GM12864 (cell line): ENCODE results near the gene KLF1.

Experiments used
- DNase-seq: peaks from one replicate; pipeline ENCODE4 v3.0.0-alpha.2; 2011; ENCODE audit warnings: low read depth
- H3K4me3 ChIP-seq: 2 replicates; pipeline ENCODE4 v1.5.1; 2011; ENCODE audit warnings: mild to moderate bottlenecking, low read depth, low read length, control low read depth
- TF ChIP-seq, protein P1 (sequence below): IDR thresholded peaks from 2 replicates; pipeline ENCODE4 v1.5.1; 2011; ENCODE audit warnings: low read depth, mild to moderate bottlenecking, moderate library complexity, low read length, control low read depth, inconsistent platforms; ENCODE audit errors: missing control alignments

Gene KLF1

GRCh38 chr19:12872255-12872654, 14.7 kb downstream of the KLF1 start:
- no peak overlapping the region for H3K4me3 ChIP-seq
- no peak for DNase-seq
- TF ChIP-seq, protein P1, sequence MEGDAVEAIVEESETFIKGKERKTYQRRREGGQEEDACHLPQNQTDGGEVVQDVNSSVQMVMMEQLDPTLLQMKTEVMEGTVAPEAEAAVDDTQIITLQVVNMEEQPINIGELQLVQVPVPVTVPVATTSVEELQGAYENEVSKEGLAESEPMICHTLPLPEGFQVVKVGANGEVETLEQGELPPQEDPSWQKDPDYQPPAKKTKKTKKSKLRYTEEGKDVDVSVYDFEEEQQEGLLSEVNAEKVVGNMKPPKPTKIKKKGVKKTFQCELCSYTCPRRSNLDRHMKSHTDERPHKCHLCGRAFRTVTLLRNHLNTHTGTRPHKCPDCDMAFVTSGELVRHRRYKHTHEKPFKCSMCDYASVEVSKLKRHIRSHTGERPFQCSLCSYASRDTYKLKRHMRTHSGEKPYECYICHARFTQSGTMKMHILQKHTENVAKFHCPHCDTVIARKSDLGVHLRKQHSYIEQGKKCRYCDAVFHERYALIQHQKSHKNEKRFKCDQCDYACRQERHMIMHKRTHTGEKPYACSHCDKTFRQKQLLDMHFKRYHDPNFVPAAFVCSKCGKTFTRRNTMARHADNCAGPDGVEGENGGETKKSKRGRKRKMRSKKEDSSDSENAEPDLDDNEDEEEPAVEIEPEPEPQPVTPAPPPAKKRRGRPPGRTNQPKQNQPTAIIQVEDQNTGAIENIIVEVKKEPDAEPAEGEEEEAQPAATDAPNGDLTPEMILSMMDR, result no peak

- TF ChIP-seq, protein P1, result no peak
- no peak for DNase-seq
- H3K4me3 ChIP-seq, result no peak overlapping the region
Measured at GRCh38 chr19:12871681-12872080, 15.3 kb downstream of the KLF1 start.

GRCh38 chr19:12868540-12869112, 18.4 kb downstream of the KLF1 start:
- TF ChIP-seq, protein P1, result no peak

DNA sequence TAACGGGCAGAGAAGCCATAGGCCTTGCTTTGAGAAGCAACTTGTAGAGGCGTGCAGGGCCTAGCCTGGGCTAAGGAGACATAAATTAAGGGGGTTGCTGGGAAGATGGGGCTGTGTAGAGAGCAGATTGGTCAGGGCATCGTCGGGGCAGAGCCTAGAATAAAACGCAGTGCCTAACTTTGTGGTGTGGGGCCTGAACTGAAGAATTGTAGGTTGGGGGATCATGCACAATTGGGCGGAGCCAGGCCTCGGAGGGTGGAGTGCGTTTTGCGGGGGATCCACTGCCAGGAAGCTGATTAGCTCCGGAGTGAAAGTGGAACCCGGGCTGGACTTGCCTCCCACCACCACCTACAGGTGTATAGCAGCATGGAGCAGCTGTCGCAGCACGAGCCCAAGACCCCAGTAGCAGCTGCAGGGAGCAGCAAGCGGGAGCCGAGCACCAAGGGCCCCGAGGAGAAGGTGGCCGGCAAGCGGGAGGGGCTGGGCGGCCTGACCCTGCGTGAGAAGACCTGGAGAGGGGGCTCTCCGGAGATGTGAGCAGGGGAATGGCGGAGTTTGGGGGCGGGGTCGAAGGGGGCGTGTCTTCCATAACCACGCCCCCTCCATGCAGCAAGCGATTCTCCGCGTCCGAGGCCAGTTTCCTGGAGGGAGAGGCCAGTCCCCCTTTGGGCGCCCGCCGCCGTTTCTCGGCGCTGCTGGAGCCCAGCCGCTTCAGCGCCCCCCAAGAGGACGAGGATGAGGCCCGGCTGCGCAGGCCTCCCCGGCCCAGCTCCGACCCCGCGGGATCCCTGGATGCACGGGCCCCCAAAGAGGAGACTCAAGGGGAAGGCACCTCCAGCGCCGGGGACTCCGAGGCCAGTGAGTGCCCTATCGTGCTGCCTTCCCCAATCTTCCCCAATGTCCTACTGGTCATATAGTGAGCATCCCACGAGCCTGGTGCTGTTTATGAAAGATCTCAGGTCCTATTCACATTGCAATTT, 19.6 kb downstream of the KLF1 start:
- H3K4me3 ChIP-seq, result peak overlapping the region; percentile 54
- TF ChIP-seq, protein P1, result no peak

More at GRCh38 chr19:12868540-12869112, 18.4 kb downstream of the KLF1 start:
- no peak for DNase-seq
- no peak overlapping the region for H3K4me3 ChIP-seq

DNA sequence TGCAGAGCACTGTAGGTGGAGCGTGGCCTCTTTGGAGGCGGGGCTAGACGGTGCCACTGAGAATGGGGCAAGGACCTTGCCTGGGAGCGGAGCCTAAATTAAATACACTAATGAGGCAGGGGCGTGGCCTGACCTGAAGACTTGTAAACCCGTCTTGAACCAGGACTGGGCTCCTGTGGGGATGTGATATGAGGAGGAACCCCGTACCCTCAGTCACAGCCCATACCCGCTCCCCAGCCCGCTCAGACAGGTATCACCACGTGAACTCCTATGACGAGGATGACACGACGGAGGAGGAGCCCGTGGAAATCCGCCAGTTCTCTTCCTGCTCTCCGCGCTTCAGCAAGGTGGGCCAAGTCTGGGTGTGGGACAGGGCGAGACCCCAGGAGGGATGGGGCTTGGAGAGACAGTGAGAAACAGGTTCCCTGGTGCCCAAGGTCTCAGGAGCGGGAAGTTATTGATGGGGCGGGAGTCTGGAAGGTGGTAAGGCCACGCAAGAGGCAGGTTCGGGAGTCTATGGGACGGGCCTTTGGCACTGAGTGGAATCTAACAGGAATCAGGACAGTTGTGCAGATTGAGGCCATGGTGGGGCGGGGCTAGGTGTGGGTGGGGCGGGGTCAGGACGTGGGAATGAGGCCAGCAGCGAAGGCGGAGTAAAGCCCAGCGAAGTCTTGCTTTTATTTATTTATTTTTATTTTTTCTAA, 20.4 kb downstream of the KLF1 start:
- H3K4me3 ChIP-seq, result no peak overlapping the region
- DNase-seq, result no peak
- TF ChIP-seq, protein P1, result no peak

More for the DNA sequence above, 19.6 kb downstream of the KLF1 start:
- no peak for DNase-seq

DNA sequence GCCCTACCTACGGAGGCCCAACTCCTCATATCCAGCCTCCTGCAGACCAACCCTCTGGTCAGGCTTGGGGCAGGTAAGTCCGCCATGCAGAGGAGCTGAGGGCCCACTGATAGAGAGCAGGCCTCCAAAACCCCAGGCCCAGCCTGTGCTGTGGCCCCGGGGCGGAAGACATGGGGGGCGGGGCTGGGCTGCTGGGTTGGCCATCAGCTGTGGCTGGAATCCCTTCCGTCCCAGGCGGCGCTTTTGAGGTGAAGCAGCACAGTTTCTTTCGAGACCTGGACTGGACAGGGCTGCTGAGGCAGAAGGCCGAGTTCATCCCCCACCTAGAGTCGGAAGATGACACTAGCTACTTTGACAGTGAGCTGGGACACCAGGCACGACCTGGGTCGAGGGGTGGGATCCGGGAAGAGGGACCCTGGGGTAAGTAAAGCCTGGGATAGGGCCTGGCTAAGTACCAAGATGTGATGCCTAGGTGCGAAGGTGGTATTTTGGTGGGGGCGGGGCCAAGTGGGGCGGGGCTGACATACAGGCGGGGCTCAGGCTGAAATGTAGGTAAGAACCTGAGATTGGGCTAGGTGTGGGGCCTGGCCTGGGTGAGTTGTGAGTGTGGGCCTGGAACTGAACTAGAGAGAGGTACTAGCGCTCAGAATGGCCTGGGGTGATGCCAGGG, 21.1 kb downstream of the KLF1 start:
- no peak overlapping the region for H3K4me3 ChIP-seq
- no peak for DNase-seq
- TF ChIP-seq, protein P1, result no peak
